GM12891 (cell line): ENCODE measurements around the gene KIF2B.

Source experiments
- POLR2A ChIP-seq: IDR thresholded peaks from 2 replicates; pipeline ENCODE4 v1.6.1; 2011; ENCODE audit warnings: low read depth, low read length, control low read depth
- POLR2AphosphoS5 ChIP-seq: IDR thresholded peaks from 2 replicates; pipeline ENCODE4 v1.6.1; 2011; ENCODE audit warnings: low read depth, low read length, control low read depth
- POU2F2 ChIP-seq: IDR thresholded peaks from 2 replicates; pipeline ENCODE4 v1.6.1; 2011; ENCODE audit warnings: low read depth, mild to moderate bottlenecking, control low read depth, low read length, moderate library complexity
- TAF1 ChIP-seq: IDR thresholded peaks from 2 replicates; pipeline ENCODE4 v1.6.1; 2011; ENCODE audit warnings: low read depth, low read length, control low read depth

- TF ChIP-seq POLR2A (no peak), POU2F2 (no peak), POLR2AphosphoS5 (no peak), TAF1 (no peak)
Observed at GRCh38 chr17:53818271-53818670, 4.5 kb upstream of the KIF2B start.
